SU-DHL-6 (cell line): ENCODE results near the gene ZMPSTE24.

Experiments
- H2AFZ ChIP-seq: fragments of 200-600 bp; sonication (generic); 2 replicates; pipeline ENCODE4 v1.6.1; 2014; ENCODE audit warnings: low read depth, mild to moderate bottlenecking, moderate library complexity, mixed read lengths, antibody characterized with exemption, low read length; ENCODE audit not compliant: severe bottlenecking
- H3F3A ChIP-seq: fragments of 200-600 bp; shearing (Covaris generic); 2 replicates; pipeline ENCODE4 v1.6.0; 2016; ENCODE audit warnings: antibody characterized with exemption, mild to moderate bottlenecking; ENCODE audit not compliant: insufficient read depth
- H3K27ac ChIP-seq: fragments of 200-600 bp; sonication (generic); 2 replicates; pipeline ENCODE4 v1.5.1; 2016; ENCODE audit warnings: low read depth, mild to moderate bottlenecking, low read length, moderate library complexity, mixed read lengths
- H3K27me3 ChIP-seq: fragments of 200-600 bp; sonication (generic), shearing (Covaris generic); 2 replicates; pipeline ENCODE4 v1.6.0; 2014; ENCODE audit warnings: mild to moderate bottlenecking, low read length
- H3K36me3 ChIP-seq: fragments of 200-600 bp; sonication (generic); 2 replicates; pipeline ENCODE4 v1.6.1; 2014; ENCODE audit warnings: mild to moderate bottlenecking, low read length, mixed read lengths
- H3K4me2 ChIP-seq: fragments of 300-600, 200-600 bp; shearing (Covaris generic), sonication (generic); 2 replicates; pipeline ENCODE4 v1.6.0; 2014; ENCODE audit warnings: low read length, low read depth, mild to moderate bottlenecking; ENCODE audit not compliant: poor library complexity, severe bottlenecking
- H3K4me3 ChIP-seq: fragments of 200-600 bp; sonication (generic); 2 replicates; pipeline ENCODE4 v1.5.1; 2014; ENCODE audit warnings: antibody characterized with exemption, low read length, mild to moderate bottlenecking, mixed read lengths; ENCODE audit not compliant: insufficient read depth, poor library complexity, severe bottlenecking
- H3K79me2 ChIP-seq: fragments of 200-600 bp; sonication (generic); 2 replicates; pipeline ENCODE4 v1.6.1; 2014; ENCODE audit warnings: mild to moderate bottlenecking, low read length, moderate library complexity; ENCODE audit not compliant: insufficient read depth
- H3K9ac ChIP-seq: fragments of 200-600 bp; sonication (generic); 2 replicates; pipeline ENCODE4 v1.7.0; 2014; ENCODE audit warnings: mild to moderate bottlenecking, low read length
- H3K9me2 ChIP-seq: fragments of 200-600 bp; sonication (generic); replicated peaks from 2 replicates; pipeline ENCODE4 v1.6.1; 2014; ENCODE audit warnings: low read length; ENCODE audit not compliant: insufficient read depth
- H3K9me3 ChIP-seq: fragments of 200-600 bp; sonication (generic); 2 replicates; pipeline ENCODE4 v1.6.1; 2014; ENCODE audit warnings: low read length, mixed read lengths; ENCODE audit not compliant: insufficient read depth
- H4K20me1 ChIP-seq: fragments of 200-600 bp; sonication (generic); 2 replicates; pipeline ENCODE4 v1.6.1; 2014; ENCODE audit warnings: low read depth, mild to moderate bottlenecking, antibody characterized with exemption, low read length, moderate library complexity, mixed read lengths
- CTCF ChIP-seq: fragments of 200-600 bp; sonication (generic); IDR thresholded peaks from one replicate; pipeline ENCODE4 v1.5.1; 2017; ENCODE audit warnings: antibody characterized with exemption, mild to moderate bottlenecking, low read length, moderate library complexity; ENCODE audit not compliant: insufficient read depth, poor library complexity, severe bottlenecking
- EZH2phosphoT487 ChIP-seq: fragments of 200-600 bp; sonication (generic), shearing (Covaris generic); conservative IDR thresholded peaks from 2 replicates; pipeline ENCODE4 v1.6.1; 2018; ENCODE audit warnings: mild to moderate bottlenecking, antibody characterized with exemption, low read length, moderate library complexity, mixed read lengths

ZMPSTE24 gene

GRCh38 chr1:40311692-40312091, 53.7 kb downstream of the ZMPSTE24 start:
- TF ChIP-seq EZH2phosphoT487 (no peak), CTCF (no peak)
- no peak overlapping the region for H3K4me2 ChIP-seq

DNA sequence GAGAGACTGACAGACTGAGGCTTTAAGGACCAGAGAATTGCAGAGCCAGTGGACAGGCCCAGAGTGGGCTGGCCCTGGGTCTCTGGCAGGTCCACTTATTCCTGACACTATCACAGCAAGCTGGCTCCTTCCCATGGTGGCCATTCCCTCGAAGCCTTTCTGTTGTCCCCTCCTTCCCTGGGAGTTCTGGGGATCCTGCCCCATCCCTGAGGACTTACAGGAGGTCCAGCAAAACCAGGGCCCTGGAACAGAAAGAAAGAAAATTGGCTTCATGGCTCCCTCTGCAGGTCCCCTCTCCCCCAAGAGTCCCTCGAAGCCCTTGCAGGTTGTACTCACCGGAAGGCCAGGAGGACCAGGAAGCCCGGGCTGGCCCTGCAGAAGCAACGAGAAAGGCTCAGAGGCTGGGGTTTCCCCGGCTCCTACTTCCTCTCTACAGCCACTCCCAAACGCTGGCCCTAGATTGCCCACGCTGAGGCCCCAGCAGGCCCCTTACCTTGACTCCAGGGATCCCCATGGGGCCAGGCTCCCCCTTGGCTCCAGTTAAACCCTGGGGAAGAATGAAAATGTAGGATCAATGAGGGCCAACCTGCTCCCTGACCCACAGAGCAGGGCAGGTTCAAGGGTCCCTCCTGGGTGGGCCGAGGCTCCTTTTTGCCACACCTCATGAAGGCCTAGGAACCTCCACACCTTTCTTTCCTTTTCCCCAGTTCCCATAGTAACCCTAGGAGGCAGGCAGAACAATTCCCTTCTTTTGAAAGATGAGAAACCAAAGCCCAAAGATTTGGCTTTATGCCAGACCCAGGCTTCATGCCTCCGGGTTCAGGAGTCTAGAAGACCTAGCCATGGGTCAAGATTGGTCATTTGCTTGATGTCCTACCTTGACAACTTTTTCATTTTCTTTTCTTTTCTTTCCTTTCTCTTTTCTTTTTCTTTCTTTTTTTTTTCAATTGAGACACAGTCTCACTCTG, 54.5 kb downstream of the ZMPSTE24 start:
- Histone ChIP-seq H3K4me3 (no peak overlapping the region), H3K9me3 (no peaks in the 10 kb centered on the region), H3K9me2 (no peaks in the 10 kb centered on the region), H2AFZ (peak overlapping the region; percentile 16), H3K79me2 (no peaks in the 10 kb centered on the region), H3K36me3 (no peaks in the 10 kb centered on the region), H3F3A (no peaks in the 10 kb centered on the region), H3K4me2 (peak overlapping the region; percentile 13), H3K27ac (no peak overlapping the region), H3K27me3 (no peaks in the 10 kb centered on the region), H4K20me1 (no peaks in the 10 kb centered on the region), H3K9ac (no peak overlapping the region)
- TF ChIP-seq EZH2phosphoT487 (no peak), CTCF (no peak)

More at GRCh38 chr1:40311692-40312091, 53.7 kb downstream of the ZMPSTE24 start:
- Histone ChIP-seq H3K36me3 (no peaks in the 10 kb centered on the region), H3K9ac (no peak overlapping the region), H3K9me2 (no peaks in the 10 kb centered on the region), H3F3A (no peaks in the 10 kb centered on the region), H3K79me2 (no peaks in the 10 kb centered on the region), H2AFZ (no peak overlapping the region), H3K27ac (no peak overlapping the region), H3K4me3 (no peak overlapping the region), H3K9me3 (no peaks in the 10 kb centered on the region), H3K27me3 (no peaks in the 10 kb centered on the region), H4K20me1 (no peaks in the 10 kb centered on the region)

DNA sequence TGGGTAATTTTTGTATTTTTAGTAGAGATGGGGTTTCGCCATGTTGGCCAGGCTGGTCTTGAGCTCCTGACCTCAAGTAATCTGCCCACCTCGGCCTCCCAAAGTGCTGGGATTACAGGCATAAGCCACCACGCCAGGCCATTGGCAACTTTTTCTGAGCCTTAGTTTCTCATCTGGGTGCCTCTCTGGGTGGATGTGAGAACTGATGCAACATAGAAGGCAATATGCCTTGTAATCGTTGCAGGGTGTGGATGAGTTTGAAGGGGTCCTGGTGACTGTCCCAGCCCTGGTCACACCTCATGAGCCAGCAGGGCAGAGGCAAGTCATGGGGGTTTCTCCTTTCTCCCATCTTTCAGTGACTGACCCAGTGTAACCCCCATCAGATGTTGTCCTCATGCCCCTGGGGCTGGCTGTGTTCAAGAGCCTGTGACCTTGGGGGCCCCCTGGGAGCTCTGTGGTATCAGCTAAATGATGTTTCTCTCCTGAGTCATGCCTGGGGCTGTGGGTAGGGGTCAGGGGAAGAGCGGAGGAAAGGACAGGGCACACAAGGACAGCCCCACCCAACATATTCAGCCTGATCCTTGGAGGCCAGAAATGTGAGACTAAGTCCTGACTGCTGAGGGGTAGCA, 55.4 kb downstream of the ZMPSTE24 start:
- H3F3A ChIP-seq, result no peaks in the 10 kb centered on the region
- H2AFZ ChIP-seq, result no peak overlapping the region
- H3K27ac ChIP-seq, result no peak overlapping the region
- no peak overlapping the region for H3K9ac ChIP-seq
- TF ChIP-seq EZH2phosphoT487, result no peak
- no peak for TF ChIP-seq CTCF
- no peak overlapping the region for H3K4me3 ChIP-seq
- H3K4me2 ChIP-seq, result no peak overlapping the region
- H4K20me1 ChIP-seq, result no peaks in the 10 kb centered on the region
- no peaks in the 10 kb centered on the region for H3K36me3 ChIP-seq
- no peaks in the 10 kb centered on the region for H3K9me2 ChIP-seq
- H3K9me3 ChIP-seq, result no peaks in the 10 kb centered on the region
- no peaks in the 10 kb centered on the region for H3K27me3 ChIP-seq
- H3K79me2 ChIP-seq, result no peaks in the 10 kb centered on the region
